CD4-positive, alpha-beta T cell (primary cell): ENCODE measurements around the gene DYRK1B. TPM values are rescaled to one million over a fixed set of nuclear protein-coding genes. Genes with fewer than 3 reads are reported as not detected.

Experiments used
- ATAC-seq: fragments of 200-7000 bp; cut with Tn5 transposase; one replicate; pipeline ENCODE4 v1.10.0; 2022; ENCODE audit warnings: mild to moderate bottlenecking; ENCODE audit not compliant: poor library complexity
- CTCF ChIA-PET: fragments of 350-600 bp; sonication (Branson Sonifier 250); formaldehyde crosslinking; loops from one replicate; lab custom pipeline; 2021; ENCODE audit warnings: antibody characterized with exemption, inconsistent platforms; lab: Charles Lee
- POLR2A ChIA-PET: fragments of 350-600 bp; sonication (Branson Sonifier 250); formaldehyde crosslinking; loops from one replicate; lab custom pipeline; 2021; ENCODE audit warnings: antibody characterized with exemption, inconsistent platforms; lab: Charles Lee
- DNase-seq, 14 experiments: peaks; one replicate each; pipeline ENCODE4 v3.0.0-alpha.2; 2013 to 2020; ENCODE audit warnings: mixed read lengths in 2 of 14
- H3K27ac ChIP-seq, 2 donors: one replicate each; pipeline versions ENCODE4 v1.5.1 to v1.7.0; 2013; ENCODE audit warnings: low read length in 2 of 2, low read depth in 1 of 2, mild to moderate bottlenecking in 1 of 2
- H3K27me3 ChIP-seq, 2 experiments: 1 replicate in 1 of 2; 2 replicates in 1 of 2; pipeline versions ENCODE4 v1.6.1 to v1.7.0; 2013; ENCODE audit warnings: low read length in 2 of 2, control low read depth in 1 of 2, mild to moderate bottlenecking in 1 of 2, moderate library complexity in 1 of 2; ENCODE audit not compliant: insufficient read depth in 2 of 2, control insufficient read depth in 1 of 2
- H3K36me3 ChIP-seq: one replicate; pipeline ENCODE4 v1.6.1; 2013; ENCODE audit warnings: low read length, control low read depth; ENCODE audit not compliant: insufficient read depth
- H3K4me1 ChIP-seq: one replicate; pipeline ENCODE4 v1.6.1; 2013; ENCODE audit warnings: low read length, control low read depth; ENCODE audit not compliant: insufficient read depth
- H3K4me3 ChIP-seq: one replicate; pipeline ENCODE4 v1.5.1; 2013; ENCODE audit warnings: mild to moderate bottlenecking, low read length, moderate library complexity
- H3K9me3 ChIP-seq, 2 experiments: 1 replicate in 1 of 2; 2 replicates in 1 of 2; pipeline versions ENCODE4 v1.6.1 to v1.7.0; 2013; ENCODE audit warnings: low read length in 2 of 2, mild to moderate bottlenecking in 2 of 2, control low read depth in 1 of 2, moderate library complexity in 1 of 2; ENCODE audit not compliant: control insufficient read depth in 1 of 2, insufficient read depth in 1 of 2
- H3K27ac Mint-ChIP-seq: one replicate; pipeline ENCODE4 v1.8.0; 2020; ENCODE audit warnings: mixed read lengths
- H3K27me3 Mint-ChIP-seq: one replicate; pipeline ENCODE4 v1.8.0; 2021; ENCODE audit warnings: mixed read lengths
- H3K36me3 Mint-ChIP-seq: one replicate; pipeline ENCODE4 v1.8.0; 2021; ENCODE audit warnings: low read depth, mixed read lengths
- H3K4me1 Mint-ChIP-seq: one replicate; pipeline ENCODE4 v1.8.0; 2021; ENCODE audit warnings: low read depth, mixed read lengths
- H3K4me3 Mint-ChIP-seq: one replicate; pipeline ENCODE4 v1.8.0; 2020; ENCODE audit warnings: mild to moderate bottlenecking, mixed read lengths
- H3K9me3 Mint-ChIP-seq: one replicate; pipeline ENCODE4 v1.8.0; 2020; ENCODE audit warnings: mixed read lengths
- intact Hi-C, 2 experiments: fragments of 100-400 bp; cut with DNase I in 1 of 2; cut with micrococcal nuclease in 1 of 2; formaldehyde crosslinking; loops; one replicate each; pipeline versions ENCODE4 v1.15.1 to v1.9.0; 2023 to 2025; cut with DNase I, micrococcal nuclease
- total RNA-seq, 174 experiments: library from RNA in 2 of 174; stranded (reverse) in 2 of 174; gene quantifications; one replicate each; pipeline ENCODE4 v1.2.3 and lab custom pipeline; 2021 to 2026
- TF ChIP-seq, protein P1 (sequence below): fragments of 200-600 bp; IDR thresholded peaks from one replicate; pipeline ENCODE4 v1.8.0; 2022; ENCODE audit warnings: antibody characterized with exemption, mild to moderate bottlenecking

The DYRK1B gene
- total RNA-seq, 2 experiments from 2014 or later: 18.9 to 19.4 TPM

DNA sequence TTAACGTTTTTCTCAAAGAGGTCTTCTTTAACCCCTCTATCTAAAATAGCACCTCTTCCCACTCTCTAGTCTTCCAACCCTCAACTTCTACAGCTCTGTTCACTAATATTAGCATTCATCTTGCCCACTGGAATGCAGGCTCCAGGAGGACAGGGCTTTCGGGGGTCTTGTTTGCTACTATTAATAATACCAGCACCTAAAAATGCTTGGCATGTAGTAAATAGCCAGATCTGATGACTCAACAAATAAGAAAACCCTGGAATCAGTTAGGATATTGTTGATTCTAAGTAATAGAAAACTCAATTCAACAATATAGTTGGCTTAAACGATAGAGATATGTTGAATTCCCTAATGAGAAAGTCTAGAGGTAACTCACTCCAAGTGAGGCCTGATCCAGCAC lies 14.2 kb downstream of the DYRK1B start:
- TF ChIP-seq, protein P1, sequence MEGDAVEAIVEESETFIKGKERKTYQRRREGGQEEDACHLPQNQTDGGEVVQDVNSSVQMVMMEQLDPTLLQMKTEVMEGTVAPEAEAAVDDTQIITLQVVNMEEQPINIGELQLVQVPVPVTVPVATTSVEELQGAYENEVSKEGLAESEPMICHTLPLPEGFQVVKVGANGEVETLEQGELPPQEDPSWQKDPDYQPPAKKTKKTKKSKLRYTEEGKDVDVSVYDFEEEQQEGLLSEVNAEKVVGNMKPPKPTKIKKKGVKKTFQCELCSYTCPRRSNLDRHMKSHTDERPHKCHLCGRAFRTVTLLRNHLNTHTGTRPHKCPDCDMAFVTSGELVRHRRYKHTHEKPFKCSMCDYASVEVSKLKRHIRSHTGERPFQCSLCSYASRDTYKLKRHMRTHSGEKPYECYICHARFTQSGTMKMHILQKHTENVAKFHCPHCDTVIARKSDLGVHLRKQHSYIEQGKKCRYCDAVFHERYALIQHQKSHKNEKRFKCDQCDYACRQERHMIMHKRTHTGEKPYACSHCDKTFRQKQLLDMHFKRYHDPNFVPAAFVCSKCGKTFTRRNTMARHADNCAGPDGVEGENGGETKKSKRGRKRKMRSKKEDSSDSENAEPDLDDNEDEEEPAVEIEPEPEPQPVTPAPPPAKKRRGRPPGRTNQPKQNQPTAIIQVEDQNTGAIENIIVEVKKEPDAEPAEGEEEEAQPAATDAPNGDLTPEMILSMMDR: no peak
- Mint-ChIP-seq H3K4me1 (peaks cover 5% of the 10 kb centered on the region), H3K4me3 (no peak overlapping the region), H3K27ac (no peak overlapping the region), H3K9me3 (no peaks in the 10 kb centered on the region), H3K27me3 (no peaks in the 10 kb centered on the region), H3K36me3 (peaks cover 19% of the 10 kb centered on the region)
- ChIA-PET POLR2A (no interaction called here), CTCF (no interaction called here)
- Histone ChIP-seq H3K4me1 (peaks cover 24% of the 10 kb centered on the region), H3K9me3 (no peaks in the 10 kb centered on the region), H3K36me3 (peaks cover 11% of the 10 kb centered on the region), H3K27ac (no peak overlapping the region), H3K4me3 (no peak overlapping the region), H3K27me3 (no peaks in the 10 kb centered on the region)
- intact Hi-C loops: loop anchor here in 1 of 2 experiments (5.0 to 10.0 kb wide), 3 partner anchors 178 to 625 kb away; partner anchors contain the start of genes MAP3K10, SERTAD3 and ZNF546
- ATAC-seq: no peak
- no peak for DNase-seq

DNA sequence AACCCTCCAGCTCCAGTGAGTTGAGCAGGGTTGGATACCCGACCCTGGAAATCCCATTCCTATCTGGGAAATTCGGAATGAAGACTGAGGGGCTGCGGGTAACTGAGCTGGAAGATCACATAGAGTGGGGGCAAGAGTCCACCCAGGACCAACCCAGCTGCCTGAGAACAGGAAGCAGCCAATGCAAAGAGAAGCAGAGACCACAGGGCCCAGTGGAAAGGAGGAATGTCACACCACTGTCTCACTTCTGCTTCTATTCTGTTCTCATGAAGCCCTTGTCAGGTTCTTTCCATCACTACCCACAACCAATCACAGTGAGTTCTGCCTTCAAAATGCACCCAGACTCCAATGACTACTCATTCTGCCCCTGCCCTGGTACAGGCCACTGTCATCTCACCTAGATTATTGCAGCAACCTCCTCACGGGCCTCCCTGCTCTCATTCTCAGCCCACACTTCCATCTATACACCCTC lies 15.3 kb downstream of the DYRK1B start:
- POLR2A ChIA-PET: interaction anchor here (1.1 kb wide), 1 partner anchor 15 kb away, joined by 4 read pairs; the partner anchor contains the start of gene DYRK1B

GRCh38 chr19:39817888-39818561 lies 15.9 kb downstream of the DYRK1B start:
- no peaks in the 10 kb centered on the region for H3K9me3 Mint-ChIP-seq
- peaks cover 5% of the 10 kb centered on the region for H3K4me1 Mint-ChIP-seq
- no peak overlapping the region for H3K27ac Mint-ChIP-seq
- Histone ChIP-seq H3K27ac (no peak overlapping the region), H3K36me3 (peaks cover 11% of the 10 kb centered on the region), H3K27me3 (no peaks in the 10 kb centered on the region), H3K4me1 (peaks cover 7% of the 10 kb centered on the region), H3K4me3 (no peak overlapping the region), H3K9me3 (no peaks in the 10 kb centered on the region)
- H3K4me3 Mint-ChIP-seq: no peak overlapping the region
- TF ChIP-seq, protein P1: no peak
- DNase-seq (peak in 1 of 14 experiments; percentile 23), ATAC-seq (no peak)
- CTCF ChIA-PET: interaction anchor here (1.3 kb wide), 1 partner anchor 26 kb away, joined by 3 read pairs; no protein-coding TSS in a partner anchor
- intact Hi-C loops: no loop called here
- peaks cover 19% of the 10 kb centered on the region for H3K36me3 Mint-ChIP-seq
- POLR2A ChIA-PET: interaction anchor here (1.1 kb wide), 1 partner anchor 16 kb away, joined by 4 read pairs; the partner anchor contains the start of gene DYRK1B
- no peaks in the 10 kb centered on the region for H3K27me3 Mint-ChIP-seq

More for the DNA sequence above, 15.3 kb downstream of the DYRK1B start:
- CTCF ChIA-PET: interaction anchor here (1.3 kb wide), 1 partner anchor 25 kb away, joined by 3 read pairs; no protein-coding TSS in a partner anchor
- peaks cover 14% of the 10 kb centered on the region for H3K4me1 ChIP-seq
- Mint-ChIP-seq H3K36me3 (peaks cover 19% of the 10 kb centered on the region), H3K4me3 (no peak overlapping the region), H3K4me1 (peaks cover 5% of the 10 kb centered on the region), H3K9me3 (no peaks in the 10 kb centered on the region), H3K27me3 (no peaks in the 10 kb centered on the region), H3K27ac (no peak overlapping the region)
- no peak overlapping the region for H3K4me3 ChIP-seq
- H3K9me3 ChIP-seq: no peaks in the 10 kb centered on the region
- peaks cover 11% of the 10 kb centered on the region for H3K36me3 ChIP-seq
- no peak for ATAC-seq
- H3K27me3 ChIP-seq: no peaks in the 10 kb centered on the region
- DNase-seq: peak in 1 of 14 experiments; percentile 1
- intact Hi-C loops: no loop called here
- TF ChIP-seq, protein P1: no peak
- no peak overlapping the region for H3K27ac ChIP-seq
